Measurements from ENCODE around the gene MSI2. TPM values are rescaled to one million over a fixed set of nuclear protein-coding genes. Genes with fewer than 3 reads are reported as not detected.

The MSI2 gene
- total RNA-seq, 3 donors from 2014 or later, result 13.4 to 89.1 (median 71.1) TPM

DNA sequence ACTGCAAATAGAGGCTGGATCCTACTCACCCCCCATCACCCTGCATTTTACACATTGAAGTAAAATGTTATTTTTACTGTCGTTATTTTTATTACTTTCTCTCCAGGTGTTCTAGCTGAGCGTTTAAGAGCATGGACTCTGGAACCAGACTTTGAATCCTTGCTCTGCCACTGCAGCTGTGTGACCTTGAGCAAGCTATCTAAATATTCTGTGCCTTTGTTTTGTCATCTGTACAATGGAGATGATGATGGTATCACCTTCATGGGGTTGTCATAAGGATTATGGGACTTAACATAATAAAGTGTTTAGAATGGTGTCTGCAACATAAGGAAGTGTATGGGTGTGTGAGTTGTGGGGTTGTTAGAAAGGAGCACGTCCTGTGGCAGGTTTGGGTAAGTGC is 17.8 kb downstream of the MSI2 start:
- H3K27me3 ChIP-seq, result no peaks in the 10 kb centered on the region
- H3K27ac ChIP-seq, result no peak overlapping the region
- no peak overlapping the region for H3K4me3 ChIP-seq
- no peaks in the 10 kb centered on the region for H3K9me3 ChIP-seq
- no peaks in the 10 kb centered on the region for H3K4me1 ChIP-seq
- no peak for TF ChIP-seq POLR2A (IDR thresholded peaks at IDR 0.05)
- TF ChIP-seq POLR2AphosphoS5 (IDR thresholded peaks at IDR 0.05), result no peak
- TF ChIP-seq, protein P1, sequence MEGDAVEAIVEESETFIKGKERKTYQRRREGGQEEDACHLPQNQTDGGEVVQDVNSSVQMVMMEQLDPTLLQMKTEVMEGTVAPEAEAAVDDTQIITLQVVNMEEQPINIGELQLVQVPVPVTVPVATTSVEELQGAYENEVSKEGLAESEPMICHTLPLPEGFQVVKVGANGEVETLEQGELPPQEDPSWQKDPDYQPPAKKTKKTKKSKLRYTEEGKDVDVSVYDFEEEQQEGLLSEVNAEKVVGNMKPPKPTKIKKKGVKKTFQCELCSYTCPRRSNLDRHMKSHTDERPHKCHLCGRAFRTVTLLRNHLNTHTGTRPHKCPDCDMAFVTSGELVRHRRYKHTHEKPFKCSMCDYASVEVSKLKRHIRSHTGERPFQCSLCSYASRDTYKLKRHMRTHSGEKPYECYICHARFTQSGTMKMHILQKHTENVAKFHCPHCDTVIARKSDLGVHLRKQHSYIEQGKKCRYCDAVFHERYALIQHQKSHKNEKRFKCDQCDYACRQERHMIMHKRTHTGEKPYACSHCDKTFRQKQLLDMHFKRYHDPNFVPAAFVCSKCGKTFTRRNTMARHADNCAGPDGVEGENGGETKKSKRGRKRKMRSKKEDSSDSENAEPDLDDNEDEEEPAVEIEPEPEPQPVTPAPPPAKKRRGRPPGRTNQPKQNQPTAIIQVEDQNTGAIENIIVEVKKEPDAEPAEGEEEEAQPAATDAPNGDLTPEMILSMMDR (IDR thresholded peaks at IDR 0.05), result no peak
- H3K36me3 ChIP-seq, result no peaks in the 10 kb centered on the region
- DNase-seq (ENCODE audit: low spot score in 2 of 2), result no peak
- intact Hi-C loops (cut with DNase I; ENCODE audit: low total_unique reads), result no loop called here

DNA sequence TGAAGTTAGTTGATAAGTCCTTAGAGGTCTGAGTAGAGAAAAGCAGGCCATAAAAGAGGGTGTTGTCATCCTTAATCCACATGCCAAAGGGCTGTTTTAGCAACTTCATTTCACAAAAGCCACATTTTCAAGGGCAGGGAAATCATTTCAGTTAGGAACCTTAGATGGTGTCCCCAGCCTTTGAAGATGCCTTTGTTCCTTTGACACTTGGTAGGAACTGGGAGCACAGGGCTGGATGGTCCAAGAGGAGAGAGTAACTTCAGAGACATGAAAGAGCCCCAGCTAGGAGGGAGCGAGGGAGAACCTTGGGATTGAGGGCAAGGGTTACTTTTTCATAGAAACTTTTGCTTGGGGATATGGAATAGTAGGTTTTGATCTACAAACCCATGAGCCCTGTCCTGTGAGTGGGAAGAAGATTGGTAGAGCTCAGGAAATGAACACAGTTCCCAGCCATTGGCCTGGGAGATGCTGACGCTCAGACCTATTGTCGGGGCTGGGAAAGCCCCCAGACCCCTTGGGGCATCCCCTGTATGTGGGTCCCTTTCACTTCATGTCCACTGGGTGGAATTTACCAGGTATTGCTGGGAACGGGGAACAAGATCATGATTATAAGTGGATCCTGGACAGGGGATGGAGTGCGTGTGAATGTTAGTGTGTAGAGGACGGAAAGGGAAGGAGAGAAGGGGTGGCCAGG is 18.9 kb downstream of the MSI2 start:
- H3K27ac ChIP-seq, result no peak overlapping the region
- no peaks in the 10 kb centered on the region for H3K27me3 ChIP-seq
- DNase-seq (ENCODE audit: low spot score in 2 of 2), result no peak
- intact Hi-C loops (cut with DNase I; ENCODE audit: low total_unique reads), result no loop called here
- TF ChIP-seq, protein P1 (IDR thresholded peaks at IDR 0.05), result no peak
- TF ChIP-seq POLR2A (IDR thresholded peaks at IDR 0.05) (no peak), POLR2AphosphoS5 (IDR thresholded peaks at IDR 0.05) (no peak)
- H3K9me3 ChIP-seq, result no peaks in the 10 kb centered on the region
- H3K36me3 ChIP-seq, result no peaks in the 10 kb centered on the region
- H3K4me3 ChIP-seq, result no peak overlapping the region
- H3K4me1 ChIP-seq, result no peaks in the 10 kb centered on the region

DNA sequence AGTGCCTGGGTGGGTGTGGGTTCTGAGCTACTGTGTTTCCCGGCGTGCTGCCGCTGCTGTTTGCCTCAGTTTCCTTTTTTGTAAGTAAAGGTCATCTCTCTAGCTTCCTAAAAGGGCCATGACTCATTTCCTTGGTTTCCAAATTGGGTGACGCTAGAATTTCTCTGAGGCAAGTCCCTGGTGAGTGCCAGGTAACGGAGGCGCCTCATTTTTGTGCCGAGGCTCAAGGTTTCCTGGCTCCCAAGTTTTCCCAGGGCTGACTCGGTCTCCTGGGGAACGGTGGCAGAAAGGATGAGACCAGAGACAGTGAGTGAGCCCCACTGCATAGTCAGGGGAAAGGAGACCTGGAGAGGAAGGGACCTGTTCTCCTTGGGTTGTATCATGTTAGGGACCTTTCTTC is 20.3 kb downstream of the MSI2 start:
- H3K27me3 ChIP-seq, result no peaks in the 10 kb centered on the region
- TF ChIP-seq, protein P1 (IDR thresholded peaks at IDR 0.05), result no peak
- TF ChIP-seq POLR2A (IDR thresholded peaks at IDR 0.05) (no peak), POLR2AphosphoS5 (IDR thresholded peaks at IDR 0.05) (no peak)
- no peaks in the 10 kb centered on the region for H3K36me3 ChIP-seq
- no peaks in the 10 kb centered on the region for H3K9me3 ChIP-seq
- no peak overlapping the region for H3K4me3 ChIP-seq
- H3K27ac ChIP-seq, result no peak overlapping the region
- no peak for DNase-seq (ENCODE audit: low spot score in 2 of 2)
- intact Hi-C loops (cut with DNase I; ENCODE audit: low total_unique reads), result no loop called here
- no peaks in the 10 kb centered on the region for H3K4me1 ChIP-seq

DNA sequence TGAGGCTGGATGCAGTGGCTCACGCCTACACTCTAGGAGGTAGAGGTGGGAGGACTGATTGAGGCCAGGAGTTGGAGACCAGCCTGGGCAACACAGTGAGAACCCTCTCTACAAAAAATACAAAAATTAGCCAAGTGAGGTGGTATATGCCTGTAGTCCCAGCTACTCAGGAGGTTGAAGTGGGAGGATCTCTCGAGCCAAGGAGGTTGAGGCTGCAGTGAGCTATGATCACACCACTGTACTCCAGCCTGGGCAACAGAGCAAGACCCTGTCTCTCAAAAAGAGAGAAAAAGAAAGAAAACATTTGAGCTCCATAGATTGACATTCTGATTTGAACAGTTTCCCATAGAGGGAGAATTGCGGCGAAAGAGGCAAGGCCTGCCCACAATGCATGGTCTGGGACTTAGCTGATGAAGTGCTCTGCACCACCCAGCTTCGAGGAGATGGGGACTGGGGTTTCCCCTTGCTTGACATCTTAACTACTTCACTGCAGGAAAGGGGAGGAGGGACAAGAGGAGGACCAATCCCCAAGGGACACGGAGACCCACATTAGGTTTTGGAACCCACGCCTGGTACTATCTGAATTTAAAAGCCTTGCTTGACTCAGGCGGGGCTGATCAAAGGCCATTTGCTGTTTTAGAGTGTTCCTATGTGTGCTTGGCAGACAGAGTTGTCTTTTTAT is 21.7 kb downstream of the MSI2 start:
- DNase-seq (ENCODE audit: low spot score in 2 of 2), result no peak
- H3K4me1 ChIP-seq, result no peaks in the 10 kb centered on the region
- no peak for TF ChIP-seq POLR2AphosphoS5 (IDR thresholded peaks at IDR 0.05)
- TF ChIP-seq, protein P1 (IDR thresholded peaks at IDR 0.05), result no peak
- TF ChIP-seq POLR2A (IDR thresholded peaks at IDR 0.05), result no peak
- no peak overlapping the region for H3K27ac ChIP-seq
- intact Hi-C loops (cut with DNase I; ENCODE audit: low total_unique reads), result no loop called here
- H3K4me3 ChIP-seq, result no peak overlapping the region
- H3K36me3 ChIP-seq, result no peaks in the 10 kb centered on the region
- H3K9me3 ChIP-seq, result no peaks in the 10 kb centered on the region
- no peaks in the 10 kb centered on the region for H3K27me3 ChIP-seq

DNA sequence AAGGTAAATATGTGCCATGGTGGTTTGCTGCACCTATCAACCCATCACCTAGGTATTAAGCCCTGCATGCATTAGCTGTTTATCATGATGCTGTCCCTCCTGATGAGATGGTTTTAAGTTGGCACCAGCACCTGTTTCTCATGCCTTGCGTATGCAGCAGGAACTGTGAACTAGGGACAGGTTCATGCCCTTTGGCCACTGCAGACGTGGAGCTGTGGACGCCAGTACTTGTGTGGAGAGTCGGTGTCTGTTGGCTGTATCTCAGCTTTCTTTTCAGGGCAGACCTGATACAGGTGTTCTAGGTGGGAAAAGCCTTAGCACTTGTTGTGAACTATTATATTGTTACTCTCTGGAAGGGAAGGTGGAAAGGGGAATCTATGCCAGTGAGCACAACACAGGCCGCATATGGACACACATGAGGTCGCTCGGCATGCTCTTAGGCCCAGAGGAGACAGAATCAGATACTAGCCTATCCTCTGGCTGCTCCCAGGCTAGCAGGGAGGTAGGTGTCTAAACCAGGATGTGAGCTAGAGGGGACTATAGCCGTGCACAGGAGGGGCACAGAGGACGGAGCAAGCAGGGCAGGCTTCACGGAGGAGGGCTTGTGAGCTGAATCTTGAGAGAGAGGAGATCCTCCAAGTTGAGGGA is 22.5 kb downstream of the MSI2 start:
- TF ChIP-seq POLR2AphosphoS5 (IDR thresholded peaks at IDR 0.05) (no peak), POLR2A (IDR thresholded peaks at IDR 0.05) (no peak)
- TF ChIP-seq, protein P1 (IDR thresholded peaks at IDR 0.05), result no peak
- intact Hi-C loops (cut with DNase I; ENCODE audit: low total_unique reads), result no loop called here
- H3K9me3 ChIP-seq, result no peaks in the 10 kb centered on the region
- DNase-seq (ENCODE audit: low spot score in 2 of 2), result no peak
- no peak overlapping the region for H3K27ac ChIP-seq
- H3K4me1 ChIP-seq, result no peaks in the 10 kb centered on the region
- no peaks in the 10 kb centered on the region for H3K36me3 ChIP-seq
- no peaks in the 10 kb centered on the region for H3K27me3 ChIP-seq
- H3K4me3 ChIP-seq, result no peak overlapping the region
